Brain microvascular endothelial cell (primary cell): ENCODE measurements around the gene DBH.

ENCODE experiments used
- DNase-seq: peaks from one replicate; pipeline ENCODE4 v3.0.0-alpha.2; 2020
- H3K27ac ChIP-seq: fragments of 250-450 bp; sonication (Bioruptor Pico); 2 replicates; pipeline ENCODE4 v1.5.1; 2020; ENCODE audit warnings: mild to moderate bottlenecking, moderate library complexity
- H3K27me3 ChIP-seq: fragments of 250-450 bp; sonication (Bioruptor Pico); replicated peaks from 2 replicates; pipeline ENCODE4 v1.5.1; 2020; ENCODE audit warnings: mild to moderate bottlenecking
- H3K36me3 ChIP-seq: fragments of 250-450 bp; sonication (Bioruptor Pico); replicated peaks from 2 replicates; pipeline ENCODE4 v1.5.1; 2020; ENCODE audit warnings: mild to moderate bottlenecking
- H3K4me3 ChIP-seq: 2 replicates; pipeline ENCODE4 v1.5.1; 2011; ENCODE audit warnings: low read depth, mild to moderate bottlenecking, control low read depth, low read length, moderate library complexity
- CTCF ChIP-seq: IDR thresholded peaks from 2 replicates; pipeline ENCODE4 v1.5.1; 2011; ENCODE audit warnings: low read depth, mild to moderate bottlenecking, moderate library complexity, low read length, control low read depth, inconsistent platforms; ENCODE audit errors: missing control alignments
- in situ Hi-C: cut with HindIII; loops from 2 replicates; pipeline ENCODE4 v1.10.0; 2017; ENCODE audit warnings: low sequenced_read_pairs, low pct_ligation_motif_present

Gene DBH

GRCh38 chr9:133683586-133684120 lies 47.5 kb downstream of the DBH start:
- DNase-seq, result peak; percentile 40
- H3K27ac ChIP-seq, result no peak overlapping the region
- H3K36me3 ChIP-seq, result no peaks in the 10 kb centered on the region
- H3K27me3 ChIP-seq, result no peaks in the 10 kb centered on the region
- no peak overlapping the region for H3K4me3 ChIP-seq
- peak; percentile 18 for TF ChIP-seq CTCF
- in situ Hi-C loops, result no loop called here

GRCh38 chr9:133684121-133684935 lies 48.2 kb downstream of the DBH start:
- no peak for DNase-seq
- no peaks in the 10 kb centered on the region for H3K36me3 ChIP-seq
- in situ Hi-C loops, result no loop called here
- no peak for TF ChIP-seq CTCF
- no peak overlapping the region for H3K27ac ChIP-seq
- H3K27me3 ChIP-seq, result no peaks in the 10 kb centered on the region
- H3K4me3 ChIP-seq, result no peak overlapping the region

GRCh38 chr9:133684936-133685361 lies 48.8 kb downstream of the DBH start:
- DNase-seq, result no peak
- Histone ChIP-seq H3K27me3 (no peaks in the 10 kb centered on the region), H3K27ac (no peak overlapping the region), H3K36me3 (no peaks in the 10 kb centered on the region), H3K4me3 (no peak overlapping the region)
- no peak for TF ChIP-seq CTCF
- in situ Hi-C loops, result no loop called here

- in situ Hi-C loops, result no loop called here
- no peak for TF ChIP-seq CTCF
- no peak overlapping the region for H3K27ac ChIP-seq
- no peak overlapping the region for H3K4me3 ChIP-seq
- no peaks in the 10 kb centered on the region for H3K27me3 ChIP-seq
- no peak for DNase-seq
- no peaks in the 10 kb centered on the region for H3K36me3 ChIP-seq
These were observed 49.8 kb downstream of the DBH start for GRCh38 chr9:133685653-133686609.

GRCh38 chr9:133686642-133687575 lies 50.7 kb downstream of the DBH start:
- H3K27ac ChIP-seq, result no peak overlapping the region
- H3K4me3 ChIP-seq, result no peak overlapping the region
- DNase-seq, result no peak
- H3K36me3 ChIP-seq, result no peaks in the 10 kb centered on the region
- no peak for TF ChIP-seq CTCF
- in situ Hi-C loops, result no loop called here
- no peaks in the 10 kb centered on the region for H3K27me3 ChIP-seq
